Measurements from ENCODE around the gene HSF5. TPM values are rescaled to one million over a fixed set of nuclear protein-coding genes. Genes with fewer than 3 reads are reported as not detected.

Gene HSF5
- total RNA-seq, 1 experiment from 2014 or later, result not detected

DNA sequence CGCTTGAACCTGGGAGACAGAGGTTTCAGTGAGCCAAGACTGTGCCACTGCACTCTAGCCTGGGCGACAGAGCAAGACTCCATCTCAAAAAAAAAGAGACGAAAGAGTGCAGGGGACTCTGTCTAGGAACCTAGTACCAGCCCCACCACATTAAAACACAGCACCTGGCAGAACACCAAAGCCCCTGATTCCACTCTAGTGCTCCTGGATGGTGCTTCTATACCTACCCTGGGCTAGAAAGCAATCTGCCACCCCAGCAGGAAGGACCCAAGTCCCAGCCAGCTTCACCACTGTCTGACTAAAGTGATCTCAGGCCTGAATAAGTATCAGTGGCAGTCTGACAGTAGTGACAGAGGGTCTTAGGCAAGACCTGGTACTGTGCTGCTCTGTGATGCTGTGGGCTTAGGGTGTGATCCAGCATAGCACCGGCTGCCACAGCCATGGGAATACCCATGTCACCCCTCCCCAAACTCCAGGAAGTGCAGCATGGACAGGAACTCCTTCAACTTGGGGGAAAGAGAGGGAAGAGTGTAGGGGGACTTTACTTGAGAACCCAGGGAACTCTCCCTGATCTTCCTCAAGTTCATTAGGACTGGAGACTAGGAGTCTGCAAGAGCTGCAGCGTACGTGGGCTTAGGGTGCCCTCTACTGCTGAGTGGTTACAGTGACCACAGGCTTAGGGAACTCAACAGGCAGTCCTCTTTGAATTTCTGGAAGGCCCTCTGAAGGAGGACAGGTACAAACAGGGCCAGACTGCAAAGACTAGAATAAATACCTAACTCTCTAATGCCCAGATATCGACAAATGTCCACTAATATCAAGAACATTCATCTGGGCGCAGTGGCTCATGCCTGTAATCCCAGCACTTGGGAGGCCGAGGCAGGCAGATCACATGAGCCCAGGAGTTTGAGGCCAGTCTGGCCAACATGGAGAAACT lies 40.9 kb downstream of the HSF5 start:
- Mint-ChIP-seq H3K27ac (peak overlapping the region in 1 of 3 experiments; percentile 83; a peak in 3 of 7 replicates), H3K9me3 (peaks cover 10 to 11% of the 10 kb centered on the region in 2 experiments), H3K4me1 (peaks cover 12 to 18% of the 10 kb centered on the region in 2 experiments), H3K27me3 (ENCODE audit: low read depth) (no peaks in the 10 kb centered on the region), H3K4me3 (no peak overlapping the region), H3K36me3 (ENCODE audit: insufficient read depth in 1 of 3, low read depth in 3 of 3) (peaks cover 0 to 5% (median 1%) of the 10 kb centered on the region in 3 experiments; a peak in 3 of 7 replicates)
- no peak overlapping the region for H3K27ac ChIP-seq (ENCODE audit: insufficient read length, low read depth, low read length)
- no peak overlapping the region for H3K56ac ChIP-seq (ENCODE audit: insufficient read length, low read depth, low read length)
- H3K4ac ChIP-seq (ENCODE audit: low read depth, low read length), result no peak overlapping the region
- H3K9me3 ChIP-seq (ENCODE audit: control insufficient read depth, low read depth, low read length), result no peaks in the 10 kb centered on the region
- no CpG with 5 or more reads among the region's 9 CpGs for WGBS (ENCODE audit: extremely low coverage, insufficient read length, low lambda C conversion rate)
- no peak overlapping the region for H2AFZ ChIP-seq (ENCODE audit: low read length)
- no peak overlapping the region for H3K23ac ChIP-seq (ENCODE audit: insufficient read length, low read depth, low read length)
- no peak overlapping the region for H4K91ac ChIP-seq (ENCODE audit: insufficient read length, low read depth, low read length)
- no peaks in the 10 kb centered on the region for H4K20me1 ChIP-seq (ENCODE audit: control insufficient read depth, insufficient read depth, insufficient read length)
- H2BK12ac ChIP-seq (ENCODE audit: insufficient read length, low read depth, low read length), result no peak overlapping the region
- no peak overlapping the region for H3K14ac ChIP-seq (ENCODE audit: insufficient read depth, low read length)
- no peak overlapping the region for H2AK5ac ChIP-seq (ENCODE audit: insufficient read length, low read length)
- H2BK15ac ChIP-seq (ENCODE audit: low read depth, low read length), result no peak overlapping the region
- no peak overlapping the region for H4K5ac ChIP-seq (ENCODE audit: insufficient read length, low read depth, low read length)
- H4K8ac ChIP-seq (replicated peaks; ENCODE audit: insufficient read length, low read depth, low read length), result no peak overlapping the region
- H3K79me1 ChIP-seq (ENCODE audit: insufficient read depth, low read depth, low read length, poor library complexity, severe bottlenecking), result no peaks in the 10 kb centered on the region
- peak; percentile 95 for DNase-seq
- H3K4me2 ChIP-seq (ENCODE audit: insufficient read depth, insufficient read length, low read length), result no peak overlapping the region
- H2BK120ac ChIP-seq (ENCODE audit: low read depth, low read length, poor library complexity, severe bottlenecking), result no peak overlapping the region
- H3K4me1 ChIP-seq (ENCODE audit: insufficient read depth, low read length), result peaks cover 8% of the 10 kb centered on the region; the same call in 1 of the 2 replicates
- no peak overlapping the region for H3T11ph ChIP-seq (ENCODE audit: low read length)
- H3K27me3 ChIP-seq (ENCODE audit: insufficient read depth, low read length), result no peaks in the 10 kb centered on the region
- H2BK20ac ChIP-seq (ENCODE audit: low read depth, low read length, poor library complexity, severe bottlenecking), result no peak overlapping the region
- H3K79me2 ChIP-seq (ENCODE audit: insufficient read depth, low read length), result no peaks in the 10 kb centered on the region
- no peak overlapping the region for H3K9ac ChIP-seq (ENCODE audit: extremely low read depth, insufficient read length, low read length)
- H3K23me2 ChIP-seq (ENCODE audit: insufficient read length, low read depth, low read length, poor library complexity, severe bottlenecking), result no peaks in the 10 kb centered on the region
- H2BK5ac ChIP-seq (ENCODE audit: insufficient read length, low read length), result no peak overlapping the region
- TF ChIP-seq, protein P1, sequence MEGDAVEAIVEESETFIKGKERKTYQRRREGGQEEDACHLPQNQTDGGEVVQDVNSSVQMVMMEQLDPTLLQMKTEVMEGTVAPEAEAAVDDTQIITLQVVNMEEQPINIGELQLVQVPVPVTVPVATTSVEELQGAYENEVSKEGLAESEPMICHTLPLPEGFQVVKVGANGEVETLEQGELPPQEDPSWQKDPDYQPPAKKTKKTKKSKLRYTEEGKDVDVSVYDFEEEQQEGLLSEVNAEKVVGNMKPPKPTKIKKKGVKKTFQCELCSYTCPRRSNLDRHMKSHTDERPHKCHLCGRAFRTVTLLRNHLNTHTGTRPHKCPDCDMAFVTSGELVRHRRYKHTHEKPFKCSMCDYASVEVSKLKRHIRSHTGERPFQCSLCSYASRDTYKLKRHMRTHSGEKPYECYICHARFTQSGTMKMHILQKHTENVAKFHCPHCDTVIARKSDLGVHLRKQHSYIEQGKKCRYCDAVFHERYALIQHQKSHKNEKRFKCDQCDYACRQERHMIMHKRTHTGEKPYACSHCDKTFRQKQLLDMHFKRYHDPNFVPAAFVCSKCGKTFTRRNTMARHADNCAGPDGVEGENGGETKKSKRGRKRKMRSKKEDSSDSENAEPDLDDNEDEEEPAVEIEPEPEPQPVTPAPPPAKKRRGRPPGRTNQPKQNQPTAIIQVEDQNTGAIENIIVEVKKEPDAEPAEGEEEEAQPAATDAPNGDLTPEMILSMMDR (conservative IDR thresholded peaks at IDR 0.05), result peak; percentile 96
- no peak overlapping the region for H3K18ac ChIP-seq (ENCODE audit: insufficient read length, low read depth, low read length)

Data from H9 (cell line).